ENCODE results near the gene MTHFD1L.

- TF ChIP-seq, protein P1, sequence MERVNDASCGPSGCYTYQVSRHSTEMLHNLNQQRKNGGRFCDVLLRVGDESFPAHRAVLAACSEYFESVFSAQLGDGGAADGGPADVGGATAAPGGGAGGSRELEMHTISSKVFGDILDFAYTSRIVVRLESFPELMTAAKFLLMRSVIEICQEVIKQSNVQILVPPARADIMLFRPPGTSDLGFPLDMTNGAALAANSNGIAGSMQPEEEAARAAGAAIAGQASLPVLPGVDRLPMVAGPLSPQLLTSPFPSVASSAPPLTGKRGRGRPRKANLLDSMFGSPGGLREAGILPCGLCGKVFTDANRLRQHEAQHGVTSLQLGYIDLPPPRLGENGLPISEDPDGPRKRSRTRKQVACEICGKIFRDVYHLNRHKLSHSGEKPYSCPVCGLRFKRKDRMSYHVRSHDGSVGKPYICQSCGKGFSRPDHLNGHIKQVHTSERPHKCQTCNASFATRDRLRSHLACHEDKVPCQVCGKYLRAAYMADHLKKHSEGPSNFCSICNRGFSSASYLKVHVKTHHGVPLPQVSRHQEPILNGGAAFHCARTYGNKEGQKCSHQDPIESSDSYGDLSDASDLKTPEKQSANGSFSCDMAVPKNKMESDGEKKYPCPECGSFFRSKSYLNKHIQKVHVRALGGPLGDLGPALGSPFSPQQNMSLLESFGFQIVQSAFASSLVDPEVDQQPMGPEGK (CRISPR knock-in tag; IDR thresholded peaks at IDR 0.05; ENCODE audit: borderline replicate concordance) = no peak
- TF ChIP-seq, protein P2, sequence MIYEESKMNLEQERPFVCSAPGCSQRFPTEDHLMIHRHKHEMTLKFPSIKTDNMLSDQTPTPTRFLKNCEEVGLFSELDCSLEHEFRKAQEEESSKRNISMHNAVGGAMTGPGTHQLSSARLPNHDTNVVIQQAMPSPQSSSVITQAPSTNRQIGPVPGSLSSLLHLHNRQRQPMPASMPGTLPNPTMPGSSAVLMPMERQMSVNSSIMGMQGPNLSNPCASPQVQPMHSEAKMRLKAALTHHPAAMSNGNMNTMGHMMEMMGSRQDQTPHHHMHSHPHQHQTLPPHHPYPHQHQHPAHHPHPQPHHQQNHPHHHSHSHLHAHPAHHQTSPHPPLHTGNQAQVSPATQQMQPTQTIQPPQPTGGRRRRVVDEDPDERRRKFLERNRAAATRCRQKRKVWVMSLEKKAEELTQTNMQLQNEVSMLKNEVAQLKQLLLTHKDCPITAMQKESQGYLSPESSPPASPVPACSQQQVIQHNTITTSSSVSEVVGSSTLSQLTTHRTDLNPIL (CRISPR knock-in tag; IDR thresholded peaks at IDR 0.05; ENCODE audit: low read depth) = no peak
- no peak for TF ChIP-seq TCF4 (CRISPR knock-in tag; IDR thresholded peaks at IDR 0.05; ENCODE audit: borderline replicate concordance)
- TF ChIP-seq, protein P3, sequence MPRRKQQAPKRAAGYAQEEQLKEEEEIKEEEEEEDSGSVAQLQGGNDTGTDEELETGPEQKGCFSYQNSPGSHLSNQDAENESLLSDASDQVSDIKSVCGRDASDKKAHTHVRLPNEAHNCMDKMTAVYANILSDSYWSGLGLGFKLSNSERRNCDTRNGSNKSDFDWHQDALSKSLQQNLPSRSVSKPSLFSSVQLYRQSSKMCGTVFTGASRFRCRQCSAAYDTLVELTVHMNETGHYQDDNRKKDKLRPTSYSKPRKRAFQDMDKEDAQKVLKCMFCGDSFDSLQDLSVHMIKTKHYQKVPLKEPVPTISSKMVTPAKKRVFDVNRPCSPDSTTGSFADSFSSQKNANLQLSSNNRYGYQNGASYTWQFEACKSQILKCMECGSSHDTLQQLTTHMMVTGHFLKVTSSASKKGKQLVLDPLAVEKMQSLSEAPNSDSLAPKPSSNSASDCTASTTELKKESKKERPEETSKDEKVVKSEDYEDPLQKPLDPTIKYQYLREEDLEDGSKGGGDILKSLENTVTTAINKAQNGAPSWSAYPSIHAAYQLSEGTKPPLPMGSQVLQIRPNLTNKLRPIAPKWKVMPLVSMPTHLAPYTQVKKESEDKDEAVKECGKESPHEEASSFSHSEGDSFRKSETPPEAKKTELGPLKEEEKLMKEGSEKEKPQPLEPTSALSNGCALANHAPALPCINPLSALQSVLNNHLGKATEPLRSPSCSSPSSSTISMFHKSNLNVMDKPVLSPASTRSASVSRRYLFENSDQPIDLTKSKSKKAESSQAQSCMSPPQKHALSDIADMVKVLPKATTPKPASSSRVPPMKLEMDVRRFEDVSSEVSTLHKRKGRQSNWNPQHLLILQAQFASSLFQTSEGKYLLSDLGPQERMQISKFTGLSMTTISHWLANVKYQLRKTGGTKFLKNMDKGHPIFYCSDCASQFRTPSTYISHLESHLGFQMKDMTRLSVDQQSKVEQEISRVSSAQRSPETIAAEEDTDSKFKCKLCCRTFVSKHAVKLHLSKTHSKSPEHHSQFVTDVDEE (CRISPR knock-in tag; IDR thresholded peaks at IDR 0.05) = no peak
- no peak for TF ChIP-seq ZNF70 (CRISPR knock-in tag; IDR thresholded peaks at IDR 0.05)
- TF ChIP-seq BACH2 (CRISPR knock-in tag; IDR thresholded peaks at IDR 0.05; ENCODE audit: borderline replicate concordance) = no peak
- TF ChIP-seq ISL1 (CRISPR knock-in tag; IDR thresholded peaks at IDR 0.05) = no peak
- no peak for TF ChIP-seq RARB (CRISPR knock-in tag; IDR thresholded peaks at IDR 0.05)
- TF ChIP-seq, protein P4, sequence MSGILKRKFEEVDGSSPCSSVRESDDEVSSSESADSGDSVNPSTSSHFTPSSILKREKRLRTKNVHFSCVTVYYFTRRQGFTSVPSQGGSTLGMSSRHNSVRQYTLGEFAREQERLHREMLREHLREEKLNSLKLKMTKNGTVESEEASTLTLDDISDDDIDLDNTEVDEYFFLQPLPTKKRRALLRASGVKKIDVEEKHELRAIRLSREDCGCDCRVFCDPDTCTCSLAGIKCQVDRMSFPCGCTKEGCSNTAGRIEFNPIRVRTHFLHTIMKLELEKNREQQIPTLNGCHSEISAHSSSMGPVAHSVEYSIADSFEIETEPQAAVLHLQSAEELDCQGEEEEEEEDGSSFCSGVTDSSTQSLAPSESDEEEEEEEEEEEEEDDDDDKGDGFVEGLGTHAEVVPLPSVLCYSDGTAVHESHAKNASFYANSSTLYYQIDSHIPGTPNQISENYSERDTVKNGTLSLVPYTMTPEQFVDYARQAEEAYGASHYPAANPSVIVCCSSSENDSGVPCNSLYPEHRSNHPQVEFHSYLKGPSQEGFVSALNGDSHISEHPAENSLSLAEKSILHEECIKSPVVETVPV (CRISPR knock-in tag; IDR thresholded peaks at IDR 0.05) = no peak
- TF ChIP-seq, protein P5, sequence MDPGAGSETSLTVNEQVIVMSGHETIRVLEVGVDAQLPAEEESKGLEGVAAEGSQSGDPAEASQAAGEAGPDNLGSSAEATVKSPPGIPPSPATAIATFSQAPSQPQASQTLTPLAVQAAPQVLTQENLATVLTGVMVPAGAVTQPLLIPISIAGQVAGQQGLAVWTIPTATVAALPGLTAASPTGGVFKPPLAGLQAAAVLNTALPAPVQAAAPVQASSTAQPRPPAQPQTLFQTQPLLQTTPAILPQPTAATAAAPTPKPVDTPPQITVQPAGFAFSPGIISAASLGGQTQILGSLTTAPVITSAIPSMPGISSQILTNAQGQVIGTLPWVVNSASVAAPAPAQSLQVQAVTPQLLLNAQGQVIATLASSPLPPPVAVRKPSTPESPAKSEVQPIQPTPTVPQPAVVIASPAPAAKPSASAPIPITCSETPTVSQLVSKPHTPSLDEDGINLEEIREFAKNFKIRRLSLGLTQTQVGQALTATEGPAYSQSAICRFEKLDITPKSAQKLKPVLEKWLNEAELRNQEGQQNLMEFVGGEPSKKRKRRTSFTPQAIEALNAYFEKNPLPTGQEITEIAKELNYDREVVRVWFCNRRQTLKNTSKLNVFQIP (CRISPR knock-in tag; IDR thresholded peaks at IDR 0.05; ENCODE audit: borderline replicate concordance, low read depth) = no peak
- TF ChIP-seq CSDC2 (CRISPR knock-in tag; IDR thresholded peaks at IDR 0.05) = no peak
- no peak for TF ChIP-seq SNAI2 (CRISPR knock-in tag; IDR thresholded peaks at IDR 0.05)
These were observed 156.4 kb downstream of the MTHFD1L start for GRCh38 chr6:151021896-151022295.

Measured in SK-N-SH treated with all-trans-retinoic acid at 6 μM for 48 hours (cell line).